Medulla oblongata (tissue), 1 donor: Measurements from ENCODE around the gene BICC1.

ENCODE experiments used
- DNase-seq: peaks from one replicate; pipeline ENCODE4 v3.0.0-alpha.2; 2015; ENCODE audit errors: extremely low spot score

The BICC1 gene

DNA sequence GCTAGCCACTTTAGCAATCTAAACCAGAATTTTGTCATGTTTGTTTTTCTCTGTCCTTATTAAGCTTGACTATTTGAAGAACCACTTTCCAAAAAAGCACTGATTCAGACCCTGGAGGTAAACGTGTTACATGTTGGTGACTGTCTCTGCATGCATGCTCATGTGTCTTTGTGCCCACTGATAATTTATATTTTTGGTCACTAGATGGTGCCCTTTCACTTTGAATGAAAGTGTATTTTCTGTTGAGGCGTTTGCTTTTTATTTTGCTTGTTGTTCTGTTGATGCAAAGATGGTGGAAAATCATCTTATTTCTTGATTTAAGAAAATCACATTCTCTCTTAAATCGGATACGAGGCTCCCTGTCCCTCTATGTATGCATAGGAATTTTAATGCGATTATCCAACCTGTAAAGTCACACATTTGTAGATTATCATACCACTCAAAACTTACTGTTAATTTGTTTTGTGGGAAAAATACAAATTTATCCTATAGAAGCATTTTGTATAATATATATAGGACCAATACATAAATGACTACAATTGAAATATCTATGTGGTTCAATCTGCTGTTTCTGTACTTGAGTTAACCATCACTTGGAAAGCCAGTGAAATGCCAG lies 269.3 kb downstream of the BICC1 start:
- peak; percentile 85 for DNase-seq

DNA sequence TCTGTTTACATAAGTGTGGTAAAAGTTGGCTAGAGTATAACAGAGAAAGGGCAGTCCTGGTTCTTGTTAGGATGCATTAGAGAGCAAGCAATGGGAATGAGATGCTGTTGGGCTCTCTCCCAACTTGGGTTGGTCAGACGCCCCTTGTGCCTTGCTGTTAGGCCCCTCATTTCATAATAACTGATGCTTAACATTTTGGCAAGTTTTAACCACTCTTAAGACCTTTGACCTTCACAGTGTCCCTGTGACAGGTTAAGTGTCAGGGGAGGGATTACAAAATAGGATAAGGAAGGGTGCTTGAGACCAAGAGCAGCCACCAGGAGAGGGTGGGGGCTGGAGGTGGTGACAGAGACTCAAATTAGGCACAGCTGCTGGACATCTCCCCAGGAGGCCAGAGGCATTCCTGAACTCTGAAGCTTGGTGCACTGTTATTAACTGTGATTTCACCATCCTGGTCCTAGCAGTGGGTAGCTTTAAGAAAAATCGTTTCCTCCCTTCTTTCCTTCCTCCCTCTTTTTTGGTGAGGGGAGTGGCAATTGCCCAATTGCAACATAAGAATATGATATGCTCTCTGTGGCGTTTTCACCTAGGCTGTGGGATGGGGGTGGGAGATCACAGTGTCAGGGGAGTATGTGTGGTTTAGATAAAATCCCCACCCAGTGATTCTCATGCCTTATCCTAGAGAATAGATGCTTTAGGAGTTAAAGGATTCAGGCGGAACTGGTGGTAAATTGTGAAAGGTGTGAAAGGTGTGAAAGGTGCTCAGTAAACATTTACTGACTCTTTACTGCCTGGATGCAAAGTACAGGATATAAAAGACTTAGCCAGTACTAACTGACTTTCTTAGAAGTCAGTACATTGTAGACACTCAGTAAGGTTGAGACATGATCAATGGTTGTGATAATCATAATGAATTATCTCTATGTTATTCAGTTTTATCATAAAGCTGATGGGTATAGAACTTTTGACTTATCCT lies 270.5 kb downstream of the BICC1 start:
- DNase-seq = no peak

DNA sequence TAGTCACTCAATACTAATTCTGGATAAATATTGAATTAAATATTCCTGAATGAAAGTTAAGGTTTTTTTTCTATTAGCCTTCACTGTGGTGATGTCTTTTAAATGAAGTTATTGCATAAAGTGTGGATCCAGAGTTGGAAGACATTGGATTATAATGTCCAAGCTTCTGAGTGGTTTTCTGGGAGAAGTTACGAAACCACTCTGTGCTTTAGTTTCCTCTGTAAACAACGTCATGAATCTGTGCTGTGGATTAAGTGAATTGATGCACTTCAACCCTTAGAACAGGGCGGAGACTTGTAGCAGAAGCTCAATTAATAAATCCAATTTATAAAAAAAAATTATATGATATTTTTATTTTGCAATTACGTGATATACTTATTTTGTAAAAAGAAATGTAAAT lies 271.7 kb downstream of the BICC1 start:
- no peak for DNase-seq

DNA sequence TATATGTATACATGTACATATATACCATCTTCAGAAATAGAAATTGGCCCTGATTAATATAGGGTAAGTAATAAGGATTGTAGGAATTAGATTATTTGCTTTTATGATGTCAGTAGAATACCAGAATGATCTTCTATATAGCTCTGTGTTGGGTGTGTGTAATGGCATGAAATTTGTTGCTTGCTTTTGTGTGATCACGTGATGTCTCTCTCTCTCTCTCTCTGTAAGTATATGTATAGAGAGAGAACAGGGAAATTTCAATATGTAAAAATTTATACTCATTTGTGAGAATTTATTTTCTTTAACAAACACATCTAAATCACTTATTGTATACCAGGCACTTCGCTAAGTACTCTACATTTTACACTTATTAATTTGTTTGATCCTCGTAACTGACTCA lies 272.7 kb downstream of the BICC1 start:
- no peak for DNase-seq

DNA sequence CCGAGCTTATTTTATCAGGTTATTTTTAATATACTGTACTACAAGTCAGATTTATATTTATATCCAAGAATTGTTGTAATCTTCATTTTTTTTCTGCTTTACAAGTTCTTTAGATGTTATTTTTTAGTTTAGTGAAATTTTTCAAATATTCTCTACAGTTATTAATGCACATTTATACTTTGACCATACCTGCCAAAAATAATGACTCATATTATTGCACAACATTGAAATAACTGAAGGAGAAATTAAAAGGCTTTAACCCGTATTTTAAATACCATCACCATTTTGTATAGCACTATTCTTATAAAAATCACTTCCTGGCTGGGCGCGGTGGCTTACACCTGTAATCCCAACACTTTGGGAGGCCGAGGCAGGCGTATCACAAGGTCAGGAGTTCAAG lies 278.5 kb downstream of the BICC1 start:
- DNase-seq = no peak

DNA sequence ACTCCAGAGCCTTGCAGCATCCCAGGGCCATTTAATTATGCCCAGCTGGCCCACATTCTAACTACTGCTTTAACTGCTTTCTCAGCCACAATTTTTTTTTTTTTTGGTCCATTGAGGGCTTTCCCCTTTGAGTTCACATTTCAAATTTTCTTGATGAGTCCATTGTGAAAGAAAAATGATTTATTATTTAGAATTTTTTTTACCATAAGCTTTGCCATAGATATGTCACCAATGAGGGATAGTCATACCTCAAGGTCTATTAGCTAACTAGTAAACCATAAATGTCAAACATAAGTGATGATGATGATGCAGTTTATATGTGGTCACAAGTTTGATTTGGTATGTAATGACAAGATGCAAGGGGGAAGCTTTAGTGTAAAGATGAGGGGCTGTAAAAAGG lies 282.9 kb downstream of the BICC1 start:
- DNase-seq = no peak

DNA sequence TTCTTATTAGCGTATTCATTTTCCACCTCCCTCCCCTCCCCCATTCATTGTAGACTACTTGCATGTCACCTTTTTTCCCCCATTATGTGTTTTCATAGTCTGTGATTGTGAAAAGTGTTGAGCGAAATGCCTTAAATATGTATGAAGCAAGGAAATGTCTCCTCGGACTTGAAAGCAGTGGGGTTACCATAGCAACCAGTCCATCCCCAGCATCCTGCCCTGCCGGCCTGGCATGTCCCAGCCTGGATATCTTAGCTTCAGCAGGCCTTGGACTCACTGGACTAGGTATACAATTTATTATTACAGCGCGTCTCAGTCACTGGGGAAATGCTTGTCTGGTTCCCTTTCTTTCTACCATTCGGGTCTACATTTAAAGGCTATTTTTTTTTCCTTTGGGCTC lies 283.6 kb downstream of the BICC1 start:
- peak; percentile 18 for DNase-seq

DNA sequence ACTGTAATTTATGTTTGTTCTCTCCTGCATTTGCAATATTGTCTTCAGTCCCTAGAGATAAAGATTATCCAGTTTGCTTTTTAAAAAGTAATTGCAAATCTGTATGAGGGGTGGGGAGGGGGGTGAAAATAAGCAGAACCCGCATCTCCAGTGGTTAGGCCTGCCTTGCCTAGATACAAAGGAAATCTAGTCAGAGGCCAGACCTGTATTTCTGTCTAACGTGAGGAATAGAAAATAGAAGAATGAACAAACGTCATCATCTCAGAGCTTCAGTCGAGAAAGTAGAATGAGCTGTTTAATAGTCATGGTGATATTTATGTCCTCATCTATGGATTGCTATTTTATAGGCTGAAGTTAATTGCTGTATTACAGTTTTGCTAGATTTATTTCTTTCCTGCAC lies 284.2 kb downstream of the BICC1 start:
- no peak for DNase-seq

DNA sequence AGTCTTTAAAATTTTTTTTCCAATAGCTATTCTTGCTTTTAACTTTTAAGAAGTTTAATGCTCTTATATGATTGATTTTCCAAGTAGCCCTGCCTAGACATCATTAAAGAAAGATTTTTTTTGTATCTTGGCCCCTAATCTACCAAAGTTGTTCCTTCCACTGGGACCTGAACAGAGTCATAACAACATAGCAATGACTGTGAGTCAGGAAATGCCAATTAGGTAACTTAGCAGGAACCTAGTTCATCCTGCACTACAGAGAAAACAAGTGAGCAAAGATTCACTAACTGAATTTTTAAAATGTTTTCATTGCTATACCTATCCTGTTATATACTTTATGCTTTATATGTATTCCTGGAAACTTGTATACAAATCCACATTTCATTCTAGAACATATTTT lies 284.7 kb downstream of the BICC1 start:
- no peak for DNase-seq

DNA sequence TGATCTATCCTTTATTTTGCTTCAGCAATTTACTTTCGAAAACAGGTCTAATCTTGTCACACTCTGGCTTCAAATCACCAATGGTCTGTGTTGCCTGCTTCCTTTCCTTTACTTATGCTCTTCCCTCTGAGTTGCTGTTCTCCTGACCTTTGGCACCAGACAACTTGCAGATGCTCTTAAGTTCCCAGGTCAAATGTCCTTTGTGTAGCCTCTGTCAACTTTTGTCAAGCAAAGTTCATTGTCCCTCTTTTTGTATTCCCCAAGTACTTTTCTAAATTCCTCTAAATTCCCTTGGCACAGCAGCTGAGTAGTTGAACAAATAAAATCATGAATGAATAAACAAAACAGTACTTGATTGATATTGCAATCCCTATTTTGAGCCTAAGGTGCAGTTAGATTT lies 289.4 kb downstream of the BICC1 start:
- DNase-seq = no peak

DNA sequence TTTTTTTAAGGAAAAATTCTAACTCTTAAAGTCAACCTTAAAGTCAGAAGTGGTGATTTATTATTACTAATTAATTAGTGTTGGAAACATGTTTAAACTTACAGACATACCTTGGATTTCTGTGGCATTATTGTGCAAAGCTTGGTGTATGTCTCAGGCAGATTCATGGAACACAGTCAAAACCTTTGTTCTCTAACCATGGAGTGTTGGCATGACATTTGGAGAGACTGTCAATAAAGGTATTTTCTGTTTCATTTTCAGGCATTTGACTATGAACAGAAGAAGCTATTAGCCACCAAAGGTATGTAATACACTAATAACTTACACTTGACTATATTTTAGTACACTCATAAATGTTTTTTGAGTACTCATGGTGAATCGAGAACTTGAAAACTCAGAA lies 293.7 kb downstream of the BICC1 start:
- DNase-seq = no peak

DNA sequence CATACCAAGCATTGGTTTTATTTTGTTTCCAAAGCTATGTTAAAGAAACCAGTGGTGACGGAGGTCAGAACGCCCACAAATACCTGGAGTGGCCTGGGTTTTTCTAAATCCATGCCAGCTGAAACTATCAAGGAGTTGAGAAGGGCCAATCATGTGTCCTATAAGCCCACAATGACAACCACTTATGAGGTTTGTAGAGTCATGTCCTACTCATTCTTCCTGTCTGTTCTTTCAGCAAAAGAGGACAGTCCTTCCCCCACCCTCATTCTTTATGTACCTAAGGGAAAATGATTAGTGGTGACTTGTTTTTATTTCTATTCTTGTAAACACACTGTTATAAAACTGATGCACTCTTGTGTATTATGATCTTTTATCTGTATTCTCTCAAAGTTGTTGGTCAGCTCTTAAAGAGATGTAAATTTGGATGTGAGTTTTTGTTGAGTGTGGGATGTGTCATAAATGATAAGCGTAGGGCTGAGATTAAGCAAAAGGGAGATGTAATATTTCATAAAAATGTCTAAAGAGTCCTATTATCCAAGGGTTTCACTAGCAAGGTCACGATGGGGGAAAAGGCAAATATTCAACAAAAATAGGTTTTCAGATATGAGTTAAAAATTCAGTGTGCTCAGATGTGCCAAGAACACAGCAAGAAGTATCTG lies 294.4 kb downstream of the BICC1 start:
- no peak for DNase-seq

DNA sequence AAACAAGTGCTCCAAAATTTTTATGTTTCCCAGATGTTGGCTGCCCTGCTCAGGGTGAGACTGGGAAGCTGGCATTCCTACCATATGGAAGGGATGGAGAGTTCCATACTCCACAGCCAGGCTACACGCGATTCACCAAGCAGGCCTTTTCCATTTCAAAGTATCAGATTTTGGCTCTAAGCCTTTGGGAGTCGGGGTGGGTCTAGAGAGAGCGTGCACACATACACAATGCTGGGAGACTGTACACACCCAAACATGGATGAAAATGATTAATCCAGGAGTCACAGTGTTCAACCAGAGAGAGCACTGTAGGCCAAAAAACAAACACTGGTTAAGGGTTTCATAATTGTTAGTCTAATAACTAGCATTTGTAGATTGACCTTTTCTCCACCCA lies 295.0 kb downstream of the BICC1 start:
- DNase-seq = no peak

DNA sequence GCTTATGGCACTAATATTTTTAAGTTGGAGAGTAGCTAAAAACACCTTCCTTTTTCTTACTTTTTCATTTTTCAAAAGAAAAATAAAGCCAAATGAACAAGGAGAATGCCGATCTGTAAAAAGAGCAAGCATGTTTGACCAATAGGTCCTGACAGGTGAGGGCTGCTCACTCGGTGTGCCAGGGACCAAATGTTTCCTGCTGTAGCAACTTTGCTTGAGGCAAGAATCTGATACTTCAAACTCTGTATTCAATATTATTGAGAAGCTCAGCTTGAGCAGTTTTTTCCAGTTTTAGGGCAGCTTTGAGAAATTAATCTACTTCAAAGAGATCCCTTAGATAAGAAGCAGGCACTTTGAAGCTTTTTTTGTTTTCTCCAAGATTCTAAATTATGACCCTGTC lies 298.1 kb downstream of the BICC1 start:
- no peak for DNase-seq

DNA sequence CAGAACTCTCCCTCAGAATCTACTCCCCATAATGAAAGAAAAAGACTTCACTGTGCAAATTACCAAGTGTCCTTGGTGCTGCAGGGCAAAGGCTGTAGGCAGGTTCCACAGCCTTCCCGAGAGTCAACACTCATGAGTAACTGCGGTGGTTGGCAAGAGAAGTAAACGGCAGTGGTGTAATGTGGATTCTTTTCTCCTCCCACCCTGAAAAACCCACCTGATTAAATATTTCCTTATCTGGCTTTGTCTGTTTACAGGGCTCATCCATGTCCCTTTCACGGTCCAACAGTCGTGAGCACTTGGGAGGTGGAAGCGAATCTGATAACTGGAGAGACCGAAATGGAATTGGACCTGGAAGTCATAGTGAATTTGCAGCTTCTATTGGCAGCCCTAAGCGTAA lies 300.9 kb downstream of the BICC1 start:
- no peak for DNase-seq

DNA sequence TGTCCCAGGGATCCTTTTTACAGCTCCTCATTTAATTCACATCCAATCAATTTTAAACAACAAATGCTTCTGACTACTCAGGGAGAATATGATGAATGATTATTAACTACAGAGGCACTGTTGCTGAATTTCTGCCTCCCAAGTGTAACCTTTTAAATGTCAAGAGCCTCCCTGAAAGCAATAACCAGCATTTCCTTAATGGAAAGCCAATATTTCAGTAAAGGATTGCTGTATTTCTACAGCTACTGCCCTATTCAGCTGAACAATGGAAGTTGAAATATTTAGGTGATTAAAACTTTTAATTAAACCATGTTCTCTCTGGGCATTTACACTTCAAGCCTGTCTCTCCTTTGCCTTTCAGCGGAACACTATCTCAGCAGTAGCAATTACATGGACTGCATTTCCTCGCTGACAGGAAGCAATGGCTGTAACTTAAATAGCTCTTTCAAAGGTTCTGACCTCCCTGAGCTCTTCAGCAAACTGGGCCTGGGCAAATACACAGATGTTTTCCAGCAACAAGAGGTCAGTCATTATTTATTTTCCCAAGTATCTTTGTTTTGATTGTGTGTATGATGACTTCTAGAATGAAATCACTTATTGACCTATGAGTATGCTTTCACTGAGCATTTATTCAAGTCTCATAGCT lies 304.7 kb downstream of the BICC1 start:
- no peak for DNase-seq

DNA sequence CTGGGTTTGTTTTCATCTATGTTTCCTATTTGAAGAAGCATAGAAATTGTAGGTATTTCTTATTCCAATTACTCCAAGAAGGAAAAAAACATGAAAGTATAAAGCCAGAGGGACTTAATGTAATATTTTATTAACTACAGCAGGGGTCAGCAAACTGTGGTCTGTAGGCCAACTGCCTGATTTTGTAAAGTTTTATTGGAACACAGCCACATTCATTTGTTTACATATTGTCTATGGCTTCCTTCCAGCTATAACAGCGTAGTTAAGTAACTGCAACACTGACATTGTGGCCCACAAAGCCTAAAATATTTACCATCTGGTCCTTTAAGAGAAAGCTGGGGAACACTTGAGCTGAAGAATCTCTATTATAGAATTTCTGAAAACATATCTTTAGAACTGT lies 306.2 kb downstream of the BICC1 start:
- no peak for DNase-seq

DNA sequence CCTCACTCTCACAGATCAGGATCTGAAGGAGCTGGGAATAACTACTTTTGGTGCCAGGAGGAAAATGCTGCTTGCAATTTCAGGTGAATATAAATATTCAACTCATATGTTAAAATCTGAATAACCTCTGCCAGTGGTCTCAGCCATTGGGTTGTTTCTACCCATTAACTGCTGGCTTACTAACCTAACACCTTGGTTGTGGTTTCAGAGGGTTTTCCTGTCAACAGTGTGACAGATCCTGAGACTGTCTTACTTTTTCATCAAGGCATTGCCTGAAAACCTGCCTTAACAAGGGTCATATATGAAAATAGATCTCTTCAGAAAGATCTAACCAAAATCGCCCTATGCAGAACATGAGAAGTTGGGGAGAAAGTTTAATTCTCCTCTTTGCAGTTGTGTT lies 307.7 kb downstream of the BICC1 start:
- DNase-seq = no peak

DNA sequence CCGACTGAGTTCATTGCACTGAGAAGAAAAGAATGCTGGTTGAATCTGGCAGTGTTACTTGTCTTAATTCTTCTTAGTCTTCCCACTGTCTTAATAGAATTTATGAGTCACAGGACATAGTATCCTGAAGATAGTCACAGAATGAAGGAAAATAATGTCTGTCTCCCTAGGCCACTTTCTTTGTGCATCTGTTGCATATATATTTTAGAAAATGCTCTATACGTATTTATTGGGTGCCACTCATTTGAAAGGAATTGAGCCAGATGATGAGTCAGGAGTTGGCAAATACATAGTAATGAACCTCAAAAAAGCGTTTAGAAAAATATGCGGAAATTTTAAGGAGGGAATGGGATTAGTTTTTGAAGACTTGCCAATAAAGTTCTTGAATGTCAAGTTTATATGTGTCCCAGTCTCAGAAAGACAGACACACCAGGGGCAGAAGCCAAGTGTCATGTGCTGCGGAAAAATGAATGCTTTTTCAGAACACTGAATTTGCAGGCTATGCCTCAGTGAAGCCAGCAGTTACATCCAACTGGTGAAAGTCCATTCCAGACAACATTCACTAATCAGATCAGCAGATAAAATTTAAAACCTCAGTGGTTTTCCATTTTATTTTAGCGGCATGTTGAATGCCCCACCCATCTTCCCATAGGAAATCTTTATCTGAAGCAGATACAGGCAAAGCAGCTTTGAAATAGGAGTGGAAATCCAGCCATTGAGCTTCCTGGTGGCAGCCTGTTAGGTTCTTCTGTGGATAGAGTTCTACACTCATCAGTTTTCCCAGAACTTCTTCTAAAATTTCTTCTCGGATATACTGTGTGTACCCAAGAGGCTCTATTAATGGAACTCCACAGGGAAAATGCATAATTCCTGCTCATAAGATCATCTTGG lies 308.4 kb downstream of the BICC1 start:
- no peak for DNase-seq

DNA sequence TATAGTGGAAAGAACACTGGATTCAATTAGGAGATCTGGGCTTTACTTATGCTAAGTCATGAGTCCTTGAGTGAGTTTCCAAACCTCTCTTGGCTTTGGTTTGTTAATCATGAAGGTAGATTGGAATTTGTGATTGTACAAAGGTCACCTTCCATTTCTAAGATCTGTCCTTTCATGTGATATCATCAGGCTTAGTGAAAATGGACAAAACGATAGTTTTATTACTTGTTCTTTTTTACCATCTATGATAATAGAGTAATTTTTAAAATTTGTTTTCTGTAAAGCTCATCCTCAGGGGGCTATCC lies 309.0 kb downstream of the BICC1 start:
- no peak for DNase-seq

DNA sequence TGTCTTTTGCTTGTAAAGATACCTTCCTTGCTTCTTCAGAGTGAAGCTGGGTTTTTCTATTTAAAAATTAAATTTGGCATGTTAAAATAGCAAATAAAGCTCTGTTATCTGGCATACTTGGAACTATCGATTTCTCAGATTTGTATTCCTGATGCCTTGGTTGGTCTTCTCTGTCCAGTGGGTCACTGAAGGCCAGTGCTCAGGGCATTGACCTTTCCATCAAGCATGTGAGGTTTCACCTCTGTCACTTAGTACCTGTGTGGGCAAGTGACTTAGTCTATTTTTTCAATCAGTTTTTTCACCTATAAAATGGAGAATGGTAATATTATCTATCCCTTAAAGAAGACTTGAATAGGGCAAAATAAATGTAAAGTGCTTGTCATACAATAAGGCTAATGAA lies 311.3 kb downstream of the BICC1 start:
- DNase-seq = no peak

DNA sequence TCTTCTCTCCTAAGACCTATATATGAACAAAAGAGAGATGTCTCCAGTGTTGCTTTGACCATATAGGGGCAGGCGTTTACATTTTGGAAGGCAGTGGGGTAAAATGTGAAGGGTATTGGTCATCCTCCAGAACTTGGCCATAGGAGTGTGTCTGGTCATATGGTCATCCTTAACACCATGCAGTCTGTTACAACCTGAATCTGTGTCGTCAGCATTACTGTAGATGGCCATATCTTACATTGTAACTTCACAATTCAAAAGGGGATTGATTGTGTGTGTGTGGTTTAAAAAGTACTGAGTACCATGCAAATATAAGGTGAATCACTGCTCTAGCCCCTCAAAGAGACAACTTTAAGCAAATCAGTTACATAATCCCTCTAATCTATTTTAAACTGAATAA lies 311.7 kb downstream of the BICC1 start:
- no peak for DNase-seq
